ENCODE data around the gene B3GNT5.

DNA sequence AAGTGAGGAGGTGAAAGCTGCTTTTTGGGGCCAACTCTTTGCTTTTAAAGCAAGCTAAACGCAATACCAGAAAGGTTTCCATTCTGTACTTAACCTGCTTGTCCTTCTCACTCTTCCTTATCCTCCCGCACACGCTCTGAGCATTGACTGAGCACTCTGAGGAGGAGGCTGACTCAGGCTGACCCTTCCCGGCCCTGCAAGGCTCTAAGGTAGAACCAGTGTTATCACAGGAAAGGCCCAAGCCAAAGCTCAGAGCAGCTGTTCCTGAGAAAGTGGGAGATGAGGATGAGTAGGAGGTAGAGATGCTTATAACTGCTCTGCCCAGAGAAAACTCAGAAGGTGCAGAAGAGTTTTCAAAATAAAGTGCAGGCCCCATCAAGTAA lies 2.3 kb downstream of the B3GNT5 start:
- no peak for TF ChIP-seq POLR2AphosphoS5 (IDR thresholded peaks at IDR 0.05; ENCODE audit: low read depth, low read length)
- TF ChIP-seq, protein P1, sequence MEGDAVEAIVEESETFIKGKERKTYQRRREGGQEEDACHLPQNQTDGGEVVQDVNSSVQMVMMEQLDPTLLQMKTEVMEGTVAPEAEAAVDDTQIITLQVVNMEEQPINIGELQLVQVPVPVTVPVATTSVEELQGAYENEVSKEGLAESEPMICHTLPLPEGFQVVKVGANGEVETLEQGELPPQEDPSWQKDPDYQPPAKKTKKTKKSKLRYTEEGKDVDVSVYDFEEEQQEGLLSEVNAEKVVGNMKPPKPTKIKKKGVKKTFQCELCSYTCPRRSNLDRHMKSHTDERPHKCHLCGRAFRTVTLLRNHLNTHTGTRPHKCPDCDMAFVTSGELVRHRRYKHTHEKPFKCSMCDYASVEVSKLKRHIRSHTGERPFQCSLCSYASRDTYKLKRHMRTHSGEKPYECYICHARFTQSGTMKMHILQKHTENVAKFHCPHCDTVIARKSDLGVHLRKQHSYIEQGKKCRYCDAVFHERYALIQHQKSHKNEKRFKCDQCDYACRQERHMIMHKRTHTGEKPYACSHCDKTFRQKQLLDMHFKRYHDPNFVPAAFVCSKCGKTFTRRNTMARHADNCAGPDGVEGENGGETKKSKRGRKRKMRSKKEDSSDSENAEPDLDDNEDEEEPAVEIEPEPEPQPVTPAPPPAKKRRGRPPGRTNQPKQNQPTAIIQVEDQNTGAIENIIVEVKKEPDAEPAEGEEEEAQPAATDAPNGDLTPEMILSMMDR (IDR thresholded peaks at IDR 0.05): no peak
- TF ChIP-seq, protein P2, sequence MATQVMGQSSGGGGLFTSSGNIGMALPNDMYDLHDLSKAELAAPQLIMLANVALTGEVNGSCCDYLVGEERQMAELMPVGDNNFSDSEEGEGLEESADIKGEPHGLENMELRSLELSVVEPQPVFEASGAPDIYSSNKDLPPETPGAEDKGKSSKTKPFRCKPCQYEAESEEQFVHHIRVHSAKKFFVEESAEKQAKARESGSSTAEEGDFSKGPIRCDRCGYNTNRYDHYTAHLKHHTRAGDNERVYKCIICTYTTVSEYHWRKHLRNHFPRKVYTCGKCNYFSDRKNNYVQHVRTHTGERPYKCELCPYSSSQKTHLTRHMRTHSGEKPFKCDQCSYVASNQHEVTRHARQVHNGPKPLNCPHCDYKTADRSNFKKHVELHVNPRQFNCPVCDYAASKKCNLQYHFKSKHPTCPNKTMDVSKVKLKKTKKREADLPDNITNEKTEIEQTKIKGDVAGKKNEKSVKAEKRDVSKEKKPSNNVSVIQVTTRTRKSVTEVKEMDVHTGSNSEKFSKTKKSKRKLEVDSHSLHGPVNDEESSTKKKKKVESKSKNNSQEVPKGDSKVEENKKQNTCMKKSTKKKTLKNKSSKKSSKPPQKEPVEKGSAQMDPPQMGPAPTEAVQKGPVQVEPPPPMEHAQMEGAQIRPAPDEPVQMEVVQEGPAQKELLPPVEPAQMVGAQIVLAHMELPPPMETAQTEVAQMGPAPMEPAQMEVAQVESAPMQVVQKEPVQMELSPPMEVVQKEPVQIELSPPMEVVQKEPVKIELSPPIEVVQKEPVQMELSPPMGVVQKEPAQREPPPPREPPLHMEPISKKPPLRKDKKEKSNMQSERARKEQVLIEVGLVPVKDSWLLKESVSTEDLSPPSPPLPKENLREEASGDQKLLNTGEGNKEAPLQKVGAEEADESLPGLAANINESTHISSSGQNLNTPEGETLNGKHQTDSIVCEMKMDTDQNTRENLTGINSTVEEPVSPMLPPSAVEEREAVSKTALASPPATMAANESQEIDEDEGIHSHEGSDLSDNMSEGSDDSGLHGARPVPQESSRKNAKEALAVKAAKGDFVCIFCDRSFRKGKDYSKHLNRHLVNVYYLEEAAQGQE (IDR thresholded peaks at IDR 0.05; ENCODE audit: insufficient read depth in 1 of 2, low read depth in 2 of 2, low read length in 1 of 2): no peak

All from Panc1 (cell line).